A549 treated with ZK216348 at 1 μM for 4 hours (cell line): ENCODE results near the gene DUSP21. TPM values are rescaled to one million over a fixed set of nuclear protein-coding genes. Genes with fewer than 3 reads are reported as not detected.

Experiments used
- total RNA-seq: library from RNA; stranded (reverse); fragments of 200-300 nt; extraction: Qiagen RNA extraction; gene quantifications from 5 replicates; pipeline ENCODE4 v1.2.3, GENCODE V29; 2022; ENCODE audit warnings: low read depth

Gene DUSP21
- not detected in 5 replicates for total RNA-seq

DNA sequence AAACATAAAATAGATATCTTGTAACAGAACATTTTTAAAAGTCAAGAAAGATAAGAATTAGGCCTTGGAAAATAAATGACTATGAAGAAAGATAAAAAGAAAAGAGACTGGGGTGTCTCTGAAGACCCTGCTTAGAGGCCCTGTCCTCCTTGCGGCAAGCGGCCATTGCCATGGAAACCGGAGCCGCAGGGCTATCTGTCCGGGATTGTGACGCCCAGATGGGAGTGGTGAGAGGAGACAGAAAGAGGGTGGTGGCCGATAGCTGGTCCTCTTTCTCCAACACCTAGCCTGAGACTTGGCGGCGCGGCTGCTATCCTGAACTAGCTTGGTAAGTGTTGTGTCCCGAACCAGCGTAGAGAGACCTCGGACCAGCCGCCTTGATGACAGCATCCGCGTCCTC is at the start of gene DUSP21:
TSS of gene DUSP21 (plus strand) at position 269 of the 400 bp plus-strand sequence. CDS start at position 381, 112 bp downstream.

DNA sequence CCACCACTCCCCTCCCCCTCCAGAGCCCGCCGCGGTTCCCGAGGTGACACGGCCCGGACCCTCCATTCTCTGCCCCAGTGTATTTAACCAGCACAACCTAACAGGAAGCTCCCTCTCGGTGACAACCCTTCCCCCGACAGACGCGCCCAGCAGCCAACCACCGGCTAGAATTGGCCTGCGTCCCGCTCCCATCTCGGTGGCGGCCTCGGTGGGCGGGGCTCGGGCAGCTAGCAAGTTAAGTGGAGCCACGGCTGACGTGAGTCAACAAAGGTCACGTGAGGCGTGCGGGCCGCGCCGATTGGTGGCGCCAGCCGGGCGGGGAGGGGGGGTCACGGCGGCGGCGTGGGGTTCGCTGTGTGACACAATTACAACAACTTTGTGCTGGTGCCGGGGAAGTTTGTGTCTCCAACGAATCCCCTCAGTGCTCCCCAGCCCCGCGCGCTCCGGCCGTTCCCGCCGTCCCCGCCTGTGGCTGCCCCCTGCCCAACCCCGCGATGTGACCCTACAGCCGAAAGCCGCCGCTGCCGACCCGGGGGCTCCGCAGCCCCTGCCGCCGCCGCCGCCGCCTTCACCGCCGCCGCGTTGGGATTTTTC is 29.1 kb downstream of the DUSP21 start, which contains the start of gene KDM6A:
TSS of gene KDM6A (plus strand) at position 368 of the 594 bp plus-strand sequence. CDS start 364 bp downstream, outside the sequence.

Other genes starting within 250 kb of the DUSP21 start
- gene KDM6A, start 29.2 kb downstream of the DUSP21 start, total RNA-seq = 10.7 to 14.3 TPM (median 11.9 TPM) in 5 replicates